ENCODE data around the gene PRND.
"Not testable (repeated sequence)": the region's sequence is repeated elsewhere in the genome, so short reads cannot be mapped to it uniquely, and the experiment has no call there.

The PRND gene

GRCh38 chr20:4721719-4722118 is at the start of gene PRND:
TSS of gene PRND (plus strand) at chr20:4721909. CDS start at chr20:4724552, 2,643 bp downstream.
- no peak for DNase-seq

GRCh38 chr20:4672948-4673347 is 48.8 kb upstream of the PRND start:
- no peak for DNase-seq

GRCh38 chr20:4673371-4674001 is 48.2 kb upstream of the PRND start:
- DNase-seq = no peak

GRCh38 chr20:4674672-4675071 is 47.0 kb upstream of the PRND start:
- DNase-seq = no peak

- no peak for DNase-seq
Observed at GRCh38 chr20:4677846-4678245, 43.9 kb upstream of the PRND start.

- DNase-seq = no peak
Observed at GRCh38 chr20:4681401-4681800, 40.3 kb upstream of the PRND start.

GRCh38 chr20:4681991-4682401 is 39.7 kb upstream of the PRND start:
- no peak for DNase-seq

- no peak for DNase-seq
Observed at GRCh38 chr20:4682682-4683081, 39.0 kb upstream of the PRND start.

GRCh38 chr20:4683261-4683660 is 38.4 kb upstream of the PRND start:
- no peak for DNase-seq

- no peak for DNase-seq
Observed at GRCh38 chr20:4684837-4685413, 36.8 kb upstream of the PRND start.

- DNase-seq = no peak
Observed at GRCh38 chr20:4685923-4686221, 35.8 kb upstream of the PRND start.

- no peak for DNase-seq
Observed at GRCh38 chr20:4688305-4688704, 33.4 kb upstream of the PRND start.

GRCh38 chr20:4689220-4689619 is 32.5 kb upstream of the PRND start:
- DNase-seq = no peak

GRCh38 chr20:4691753-4692152 is 30.0 kb upstream of the PRND start:
- DNase-seq = no peak

- no peak for DNase-seq
Observed at GRCh38 chr20:4694076-4694475, 27.6 kb upstream of the PRND start.

GRCh38 chr20:4697189-4697830 is 24.4 kb upstream of the PRND start:
- no peak for DNase-seq

- no peak for DNase-seq
Observed at GRCh38 chr20:4697831-4698221, 23.9 kb upstream of the PRND start.

GRCh38 chr20:4699216-4699615 is 22.5 kb upstream of the PRND start:
- DNase-seq = no peak

- DNase-seq = no peak
Observed at GRCh38 chr20:4699957-4700356, 21.8 kb upstream of the PRND start.

- DNase-seq = no peak
Observed at GRCh38 chr20:4702562-4703280, 19.0 kb upstream of the PRND start.

- no peak for DNase-seq
Observed at GRCh38 chr20:4703281-4703676, 18.4 kb upstream of the PRND start.

GRCh38 chr20:4706941-4707340 is 14.8 kb upstream of the PRND start:
- not testable (repeated sequence) for DNase-seq

- DNase-seq = no peak
Observed at GRCh38 chr20:4708036-4708435, 13.7 kb upstream of the PRND start.

- DNase-seq = no peak
Observed at GRCh38 chr20:4708856-4709255, 12.9 kb upstream of the PRND start.

All from right forelimb (tissue), 1 donor.